GM12875 (cell line): Measurements from ENCODE around the gene ZC3H12A.

Source experiments
- H3K4me3 ChIP-seq: one replicate; pipeline ENCODE4 v1.5.1; 2011; ENCODE audit warnings: low read depth, low read length, control low read depth
- CTCF ChIP-seq: IDR thresholded peaks from 2 replicates; pipeline ENCODE4 v1.5.1; 2011; ENCODE audit warnings: low read depth, mild to moderate bottlenecking, control low read depth, inconsistent platforms, low read length, moderate library complexity, borderline replicate concordance; ENCODE audit not compliant: insufficient read depth

Gene ZC3H12A

GRCh38 chr1:37473431-37474045 lies 842 bp upstream of the ZC3H12A start:
- peak overlapping the region; percentile 48 for H3K4me3 ChIP-seq
- TF ChIP-seq CTCF: 0 out of 2 replicates have a peak, but pooled peaks have one; percentile 3

- peak overlapping the region; percentile 63 for H3K4me3 ChIP-seq
- no peak for TF ChIP-seq CTCF
Measured at GRCh38 chr1:37474697-37475379, 458 bp downstream of the ZC3H12A start.

GRCh38 chr1:37475380-37476086 lies 1.2 kb downstream of the ZC3H12A start:
- H3K4me3 ChIP-seq: peak overlapping the region; percentile 63
- no peak for TF ChIP-seq CTCF

GRCh38 chr1:37476087-37476452 lies 1.7 kb downstream of the ZC3H12A start:
- H3K4me3 ChIP-seq: peak overlapping the region; percentile 63
- no peak for TF ChIP-seq CTCF

GRCh38 chr1:37476460-37477197 lies 2.2 kb downstream of the ZC3H12A start:
- peak overlapping the region; percentile 63 for H3K4me3 ChIP-seq
- no peak for TF ChIP-seq CTCF

GRCh38 chr1:37477198-37477931 lies 3.0 kb downstream of the ZC3H12A start:
- H3K4me3 ChIP-seq: peak overlapping the region; percentile 63
- TF ChIP-seq CTCF: no peak
